ENCODE data around the gene ANKFN1. TPM values are rescaled to one million over a fixed set of nuclear protein-coding genes. Genes with fewer than 3 reads are reported as not detected.
A peak's percentile ranks its signal among the peaks of the same experiment; 100 is the strongest.

The ANKFN1 gene
- total and polyA plus RNA-seq, 11 donors, result not detected

DNA sequence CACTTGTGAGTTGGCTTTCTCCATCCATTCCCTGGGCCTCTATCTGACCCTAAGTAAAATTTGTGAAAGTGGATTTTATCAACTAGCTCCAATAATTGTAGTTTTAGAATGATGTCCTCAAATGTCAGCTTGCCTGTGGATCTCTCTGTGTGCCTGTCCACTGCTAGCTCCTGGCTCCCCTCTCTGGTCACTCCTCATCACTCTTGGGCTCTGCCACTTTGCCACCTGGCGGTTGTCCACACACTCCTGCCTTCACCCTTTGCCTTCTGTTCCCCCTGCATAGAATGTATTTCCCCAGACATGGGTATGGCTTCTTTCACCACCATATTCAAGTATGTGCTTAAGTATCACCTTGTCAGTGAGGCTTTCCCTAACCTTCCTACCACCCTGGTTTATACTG, 19.8 kb downstream of the ANKFN1 start:
- no peaks in the 10 kb centered on the region for H3K9me3 ChIP-seq
- DNase-seq (no peak), ATAC-seq (peak in 2 of 4 donors; percentile 30 to 33)
- H3K4me3 ChIP-seq, result no peak overlapping the region
- intact Hi-C loops (cut with DNase I), result no loop called here
- TF ChIP-seq POLR2A (IDR thresholded peaks at IDR 0.05), result no peak
- TF ChIP-seq, protein P1, sequence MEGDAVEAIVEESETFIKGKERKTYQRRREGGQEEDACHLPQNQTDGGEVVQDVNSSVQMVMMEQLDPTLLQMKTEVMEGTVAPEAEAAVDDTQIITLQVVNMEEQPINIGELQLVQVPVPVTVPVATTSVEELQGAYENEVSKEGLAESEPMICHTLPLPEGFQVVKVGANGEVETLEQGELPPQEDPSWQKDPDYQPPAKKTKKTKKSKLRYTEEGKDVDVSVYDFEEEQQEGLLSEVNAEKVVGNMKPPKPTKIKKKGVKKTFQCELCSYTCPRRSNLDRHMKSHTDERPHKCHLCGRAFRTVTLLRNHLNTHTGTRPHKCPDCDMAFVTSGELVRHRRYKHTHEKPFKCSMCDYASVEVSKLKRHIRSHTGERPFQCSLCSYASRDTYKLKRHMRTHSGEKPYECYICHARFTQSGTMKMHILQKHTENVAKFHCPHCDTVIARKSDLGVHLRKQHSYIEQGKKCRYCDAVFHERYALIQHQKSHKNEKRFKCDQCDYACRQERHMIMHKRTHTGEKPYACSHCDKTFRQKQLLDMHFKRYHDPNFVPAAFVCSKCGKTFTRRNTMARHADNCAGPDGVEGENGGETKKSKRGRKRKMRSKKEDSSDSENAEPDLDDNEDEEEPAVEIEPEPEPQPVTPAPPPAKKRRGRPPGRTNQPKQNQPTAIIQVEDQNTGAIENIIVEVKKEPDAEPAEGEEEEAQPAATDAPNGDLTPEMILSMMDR (IDR thresholded peaks at IDR 0.05), result no peak
- peaks cover 0 to 6% (median 0%) of the 10 kb centered on the region in 9 donors for H3K27me3 ChIP-seq
- H3K27ac ChIP-seq, result peak overlapping the region in 2 of 12 donors; percentile 25 to 34
- H3K36me3 ChIP-seq, result no peaks in the 10 kb centered on the region
- peaks cover 0 to 12% (median 0%) of the 10 kb centered on the region in 12 donors for H3K4me1 ChIP-seq
- WGBS, 4 donors, result 85 to 96% (median 86%) methylated on average over 1 of the region's 1 CpG

DNA sequence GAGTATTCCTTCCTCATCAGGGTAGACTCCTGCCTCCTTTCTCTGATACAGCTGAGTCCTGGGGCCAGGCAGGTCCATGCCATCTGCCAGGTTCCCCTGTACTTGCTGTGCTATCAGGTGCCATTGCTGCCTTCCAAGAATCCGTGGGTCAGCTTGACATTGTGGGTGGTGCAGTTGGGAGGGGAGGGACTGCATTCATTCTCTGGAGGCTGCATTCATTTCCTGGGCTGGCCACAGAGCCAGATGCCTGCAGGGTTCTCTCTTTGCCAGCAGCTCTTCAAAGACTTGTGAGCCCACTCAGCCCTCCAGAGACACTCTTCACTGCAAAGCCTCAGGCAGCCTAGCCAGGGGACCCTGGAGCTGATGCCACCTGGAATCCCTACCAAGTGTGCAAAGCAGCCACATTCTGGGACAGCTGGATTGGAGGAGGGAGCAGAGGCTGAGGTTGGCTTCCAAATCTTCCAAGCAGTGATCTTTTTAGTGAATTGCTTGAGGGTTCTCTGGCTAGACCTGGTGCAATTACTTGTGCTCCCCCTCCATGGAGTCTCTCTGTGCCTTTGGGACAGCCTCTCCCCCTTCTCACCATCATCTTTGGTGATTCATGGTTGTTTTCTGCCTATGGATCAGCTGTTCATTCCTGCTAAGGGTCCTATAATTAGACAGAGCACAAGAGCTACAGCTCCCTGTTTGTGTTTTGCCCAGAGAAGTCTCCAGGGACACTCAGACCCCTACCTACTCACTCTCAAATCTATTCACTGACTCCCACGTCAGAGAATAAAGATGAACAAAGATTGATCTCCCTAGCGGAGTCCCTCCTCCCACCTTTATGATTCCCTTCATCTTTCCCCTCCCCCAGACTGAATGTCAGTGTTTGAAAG, 20.9 kb downstream of the ANKFN1 start:
- DNase-seq, result peak in 3 of 5 donors; percentile 12 to 43 (median 24)
- WGBS, 4 donors, result 26 to 50% (median 37%) methylated on average over 2 to 3 of the region's 3 CpGs
- no peak overlapping the region for H3K4me3 ChIP-seq
- intact Hi-C loops (cut with DNase I), result no loop called here
- TF ChIP-seq POLR2A (IDR thresholded peaks at IDR 0.05), result no peak
- TF ChIP-seq, protein P1 (IDR thresholded peaks at IDR 0.05), result no peak
- peak overlapping the region in 2 of 12 donors; percentile 1 to 34 for H3K27ac ChIP-seq
- H3K9me3 ChIP-seq, result no peaks in the 10 kb centered on the region
- H3K27me3 ChIP-seq, result peaks cover 0 to 6% (median 0%) of the 10 kb centered on the region in 9 donors
- no peaks in the 10 kb centered on the region for H3K36me3 ChIP-seq
- H3K4me1 ChIP-seq, result peaks cover 0 to 12% (median 0%) of the 10 kb centered on the region in 12 donors
- peak; percentile 54 to 70 (median 58) for ATAC-seq

DNA sequence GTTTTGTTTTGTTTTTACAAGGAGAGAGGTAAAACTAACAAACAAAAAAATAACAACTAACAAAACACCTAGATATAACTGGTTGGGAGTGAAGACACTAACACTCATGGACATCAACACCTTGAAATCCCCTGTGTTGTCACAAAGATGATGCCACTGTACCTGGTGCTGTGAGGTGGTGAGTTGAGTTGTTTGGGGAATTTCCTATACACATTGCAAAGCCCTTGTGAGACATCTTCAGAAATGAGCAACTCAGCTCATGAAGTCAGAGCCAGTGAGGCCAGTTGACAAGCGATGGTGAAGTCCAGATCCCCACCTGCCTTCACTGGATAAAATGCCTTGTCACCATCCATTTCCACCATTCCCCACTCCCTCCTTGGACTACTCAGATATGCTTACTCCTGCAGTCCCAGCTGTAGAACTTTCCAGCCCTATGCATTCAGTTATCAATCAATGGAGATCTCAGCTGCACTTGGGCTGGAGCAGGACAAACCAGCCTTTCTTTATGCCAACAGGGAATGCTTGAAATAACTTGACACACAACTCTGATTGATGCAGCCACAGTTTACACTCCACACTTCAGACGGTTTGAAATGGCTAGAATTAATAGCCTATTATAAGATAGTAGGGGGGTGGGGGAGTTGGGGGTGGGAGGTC, 22.2 kb downstream of the ANKFN1 start:
- 39 to 57% (median 46%) methylated on average over 2 of the region's 2 CpGs for WGBS, 4 donors
- H3K4me3 ChIP-seq, result no peak overlapping the region
- no peaks in the 10 kb centered on the region for H3K36me3 ChIP-seq
- H3K9me3 ChIP-seq, result no peaks in the 10 kb centered on the region
- DNase-seq, result no peak
- peaks cover 0 to 6% (median 0%) of the 10 kb centered on the region in 9 donors for H3K27me3 ChIP-seq
- intact Hi-C loops (cut with DNase I), result no loop called here
- TF ChIP-seq, protein P1 (IDR thresholded peaks at IDR 0.05), result no peak
- no peak for TF ChIP-seq POLR2A (IDR thresholded peaks at IDR 0.05)
- no peak for ATAC-seq
- H3K27ac ChIP-seq, result no peak overlapping the region
- H3K4me1 ChIP-seq, result peaks cover 0 to 12% (median 0%) of the 10 kb centered on the region in 12 donors

DNA sequence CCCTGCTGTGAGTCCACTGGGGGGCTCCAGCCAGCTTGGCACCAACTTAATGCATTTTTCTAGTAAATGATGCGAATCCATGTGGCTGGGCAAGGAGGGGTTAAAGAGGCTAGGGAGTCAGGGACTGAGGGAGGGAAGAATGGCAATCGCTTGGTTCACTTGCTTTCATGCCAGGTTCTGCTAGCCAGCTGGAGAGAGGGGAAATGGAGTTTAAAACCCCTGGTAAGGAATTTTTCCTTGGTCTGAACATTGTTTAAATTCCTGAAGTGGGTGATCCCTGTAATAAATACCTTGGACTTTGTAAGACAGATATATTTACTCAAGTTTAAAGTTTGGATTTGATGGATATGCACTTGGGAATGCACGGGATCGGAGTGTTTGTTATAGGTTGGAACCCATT, 22.8 kb downstream of the ANKFN1 start:
- Histone ChIP-seq H3K27ac (no peak overlapping the region), H3K27me3 (peaks cover 0 to 6% (median 0%) of the 10 kb centered on the region in 9 donors), H3K4me1 (peaks cover 0 to 12% (median 0%) of the 10 kb centered on the region in 12 donors), H3K36me3 (no peaks in the 10 kb centered on the region), H3K9me3 (no peaks in the 10 kb centered on the region), H3K4me3 (no peak overlapping the region)
- 57 to 61% (median 58%) methylated on average over 4 of the region's 4 CpGs for WGBS, 4 donors
- intact Hi-C loops (cut with DNase I), result no loop called here
- ATAC-seq (no peak), DNase-seq (no peak)
- TF ChIP-seq, protein P1 (IDR thresholded peaks at IDR 0.05), result no peak
- TF ChIP-seq POLR2A (IDR thresholded peaks at IDR 0.05), result no peak
